Stimulated activated CD4-positive, alpha-beta T cell treated with anti-CD3 and anti-CD28 coated beads, Interleukin-4, amount 100 ng/mL, for 24 hours (primary cell): ENCODE results near the gene UNK.
A peak's percentile ranks its signal among the peaks of the same experiment; 100 is the strongest.
"Not testable (repeated sequence)": the region's sequence is repeated elsewhere in the genome, so short reads cannot be mapped to it uniquely, and the experiment has no call there.

Experiments used
- DNase-seq: peaks from one replicate; pipeline ENCODE4 v3.0.0-alpha.2; 2020

Gene UNK

GRCh38 chr17:75755205-75755901, 29.3 kb upstream of the UNK start:
- no peak for DNase-seq

- no peak for DNase-seq
Observed at GRCh38 chr17:75755990-75756389, 28.6 kb upstream of the UNK start.

- DNase-seq: no peak
Observed at GRCh38 chr17:75756451-75757085, 28.0 kb upstream of the UNK start.

DNA sequence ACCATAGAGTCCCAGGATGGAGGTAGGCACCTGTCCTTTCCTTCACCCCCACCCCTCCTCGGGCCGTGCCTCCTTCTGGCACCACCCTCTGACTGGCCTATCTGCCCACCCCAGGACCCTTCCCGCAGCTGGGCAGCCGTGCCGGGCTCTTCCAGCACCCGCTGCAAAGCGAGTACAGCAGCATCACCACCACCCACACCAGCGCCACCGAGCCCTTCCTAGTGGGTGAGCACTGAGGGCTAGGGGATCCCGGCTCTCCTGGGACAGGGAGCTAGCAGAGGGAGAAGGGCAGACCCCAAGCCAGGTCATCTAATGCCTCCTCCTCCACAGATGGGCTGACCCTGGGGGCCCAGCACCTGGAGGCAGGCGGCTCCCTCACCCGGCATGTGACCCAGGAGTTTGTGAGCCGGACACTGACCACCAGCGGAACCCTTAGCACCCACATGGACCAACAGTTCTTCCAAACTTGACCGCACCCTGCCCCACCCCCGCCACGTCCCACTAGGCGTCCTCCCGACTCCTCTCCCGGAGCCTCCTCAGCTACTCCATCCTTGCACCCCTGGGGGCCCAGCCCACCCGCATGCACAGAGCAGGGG, 27.4 kb upstream of the UNK start:
- no peak for DNase-seq

GRCh38 chr17:75758131-75758905, 26.3 kb upstream of the UNK start:
- DNase-seq: no peak

GRCh38 chr17:75759457-75759856, 25.1 kb upstream of the UNK start:
- no peak for DNase-seq

DNA sequence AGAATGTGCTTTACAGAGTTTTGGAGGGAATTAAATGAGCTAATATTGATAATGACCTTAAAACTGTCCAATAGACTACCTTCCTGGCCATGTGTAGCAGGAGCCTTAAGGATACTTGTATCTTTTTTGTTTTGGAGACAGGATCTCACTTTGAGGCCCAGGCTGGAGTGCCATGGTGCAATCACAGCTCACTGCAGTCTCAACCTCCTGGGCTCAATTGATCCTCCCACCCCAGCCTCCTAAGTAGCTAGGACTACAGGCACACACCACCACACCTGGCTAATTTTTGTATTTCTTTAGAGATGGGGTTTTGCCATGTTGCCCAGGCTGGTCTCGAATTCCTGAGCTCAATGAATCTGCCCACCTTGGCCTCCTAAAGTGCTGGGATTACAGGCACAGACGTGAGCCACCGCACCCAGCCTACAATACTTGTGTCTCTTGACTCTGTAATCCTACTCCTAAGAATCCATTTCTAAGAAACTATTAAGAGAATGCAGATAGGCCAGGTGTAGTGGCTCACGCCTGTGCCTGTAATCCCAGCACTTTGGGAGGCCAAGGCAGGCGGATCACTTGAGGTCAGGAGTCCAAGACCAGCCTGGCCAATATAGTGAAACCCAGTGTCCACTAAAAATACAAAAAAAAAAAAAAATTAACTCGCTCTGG, 24.5 kb upstream of the UNK start:
- DNase-seq: not testable (repeated sequence)

- no peak for DNase-seq
Observed at GRCh38 chr17:75762513-75763268, 21.9 kb upstream of the UNK start.

DNA sequence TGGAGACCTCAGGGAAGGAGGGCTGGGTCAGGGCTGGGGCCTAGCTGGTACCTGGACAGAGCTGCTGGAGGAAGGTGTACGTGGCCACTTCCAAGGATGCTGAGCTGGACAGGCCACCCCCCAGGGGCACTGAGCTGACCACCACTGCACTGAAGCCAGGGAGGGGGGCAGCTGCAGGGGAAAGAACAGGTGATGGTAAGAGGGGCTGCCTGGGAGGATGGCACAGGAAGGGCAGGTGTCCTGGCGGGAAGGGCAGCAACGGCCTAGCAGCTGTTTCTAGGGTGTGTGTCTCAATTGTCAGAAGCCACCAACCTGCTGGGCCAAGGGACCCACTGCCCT, 21.4 kb upstream of the UNK start:
- no peak for DNase-seq

- no peak for DNase-seq
Observed at GRCh38 chr17:75763613-75764416, 20.8 kb upstream of the UNK start.

GRCh38 chr17:75764417-75764710, 20.2 kb upstream of the UNK start:
- no peak for DNase-seq

- DNase-seq: peak; percentile 71
Observed at GRCh38 chr17:75764711-75765421, 19.7 kb upstream of the UNK start, which contains the start of gene GALK1. Gene GALK1 (minus strand): TSS chr17:75765192. CDS start chr17:75765136, 56 bp downstream.

- no peak for DNase-seq
Observed at GRCh38 chr17:75765981-75766380, 18.6 kb upstream of the UNK start.

GRCh38 chr17:75767881-75768280, 16.7 kb upstream of the UNK start:
- DNase-seq: no peak

DNA sequence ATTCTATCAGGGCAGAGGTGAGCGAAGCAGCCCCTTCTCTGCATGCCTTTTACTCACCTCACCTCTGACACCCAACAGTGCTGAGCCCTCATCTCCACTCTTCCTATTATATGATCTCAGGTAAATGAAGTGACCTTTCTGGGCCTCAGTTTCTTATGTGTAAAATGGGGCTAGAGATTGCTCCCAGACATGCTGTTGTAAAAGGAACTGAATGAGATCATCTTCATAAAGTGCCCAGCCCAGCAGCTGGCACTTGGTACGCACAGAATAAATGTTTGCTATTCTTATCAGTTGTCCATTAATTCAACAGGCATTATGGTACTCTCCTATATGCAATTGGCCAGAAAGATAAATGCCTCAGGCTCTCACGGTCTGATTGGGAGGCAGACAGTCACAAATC, 15.1 kb upstream of the UNK start:
- no peak for DNase-seq

- DNase-seq: no peak
Observed at GRCh38 chr17:75771334-75772281, 13.0 kb upstream of the UNK start.

GRCh38 chr17:75773121-75773807, 11.3 kb upstream of the UNK start:
- DNase-seq: no peak

DNA sequence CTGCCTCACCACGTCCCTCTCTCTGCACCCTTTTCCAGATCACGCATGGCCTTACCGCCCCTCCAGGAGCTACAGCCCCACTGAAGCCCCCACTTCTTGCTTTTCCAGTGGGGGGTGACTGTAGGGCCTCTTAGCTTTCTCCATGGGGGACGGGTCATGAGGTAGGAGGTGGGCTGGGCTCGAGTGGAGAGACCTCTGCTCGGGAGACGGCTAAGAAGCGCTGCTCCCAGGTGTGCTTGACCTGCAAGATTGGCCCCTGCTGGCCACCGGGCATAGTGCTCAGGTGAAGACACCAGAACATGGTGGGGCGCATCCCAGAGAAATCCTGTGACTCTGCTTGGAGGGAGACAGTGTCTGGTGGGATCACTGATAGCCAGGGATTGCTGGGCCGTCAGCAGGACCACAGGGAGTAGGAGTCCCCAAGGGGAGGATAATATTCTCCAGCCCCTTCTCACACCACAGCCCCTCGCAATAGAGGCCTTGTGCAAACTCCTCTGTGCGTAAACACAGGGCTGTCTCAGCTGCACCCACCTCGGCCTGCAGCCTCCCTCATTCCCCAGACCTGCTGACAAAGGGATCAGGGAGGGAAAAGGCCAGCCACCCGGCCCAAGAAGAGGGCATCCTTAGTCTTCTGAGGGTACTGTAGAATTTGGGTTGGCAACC, 10.7 kb upstream of the UNK start:
- no peak for DNase-seq
